ENCODE measurements around the gene CA12. TPM values are rescaled to one million over a fixed set of nuclear protein-coding genes. Genes with fewer than 3 reads are reported as not detected.

Gene CA12
- total and polyA plus RNA-seq, 2 donors (not counting 3 experiments of a cell fraction or from before 2014, with no cell fraction given): 1.1 to 5.9 TPM

GRCh38 chr15:63292771-63293170, 88.9 kb downstream of the CA12 start:
- intact Hi-C loops (cut with micrococcal nuclease): no loop called here
- H2AFZ ChIP-seq (ENCODE audit: low read depth, low read length): no peak overlapping the region
- H3K9me3 ChIP-seq (replicated peaks; ENCODE audit: control insufficient read depth, insufficient read depth, low read length): no peaks in the 10 kb centered on the region
- H3K4me3 ChIP-seq (replicated peaks in 1 of 3; ENCODE audit: insufficient read depth in 1 of 3, low read depth in 1 of 3, low read length in 3 of 3): no peak overlapping the region
- H3K79me2 ChIP-seq (ENCODE audit: control insufficient read depth, insufficient read depth, low read length): no peaks in the 10 kb centered on the region
- H3K36me3 ChIP-seq (ENCODE audit: control insufficient read depth in 2 of 2, extremely low read depth in 1 of 2, insufficient read depth in 2 of 2, low read length in 2 of 2): no peaks in the 10 kb centered on the region
- no peak for DNase-seq (ENCODE audit: low read depth, low spot score)
- ChIA-PET POLR2A (no interaction called here), CTCF (no interaction called here)
- no TSS peak for BruUV-seq (replicated peaks)
- no peaks in the 10 kb centered on the region for H3K9me1 ChIP-seq (replicated peaks; ENCODE audit: control insufficient read depth, extremely low read depth, insufficient read depth, low read length)
- H3K27me3 ChIP-seq (ENCODE audit: control insufficient read depth in 2 of 2, insufficient read depth in 2 of 2, low read length in 2 of 2): no peaks in the 10 kb centered on the region
- H3K27ac ChIP-seq (ENCODE audit: insufficient read depth, low read depth, low read length): no peak overlapping the region
- no peak overlapping the region for H3K4me2 ChIP-seq (ENCODE audit: insufficient read depth, low read length)
- FAIRE-seq: no peak
- TF ChIP-seq JUN (IDR thresholded peaks at IDR 0.05; ENCODE audit: borderline replicate concordance, insufficient read depth, insufficient read length, low read depth) (no peak), MYC (IDR thresholded peaks at IDR 0.05; ENCODE audit: low read depth, low read length) (no peak), POLR2A (IDR thresholded peaks at IDR 0.05; ENCODE audit: low read depth, low read length) (no peak), EZH2 (IDR thresholded peaks at IDR 0.05; ENCODE audit: borderline replicate concordance, low read depth, low read length, severe bottlenecking) (no peak)
- peaks cover 31% of the 10 kb centered on the region for H3K4me1 ChIP-seq (ENCODE audit: control insufficient read depth, extremely low read depth, insufficient read depth, low read length)
- H3K9ac ChIP-seq (replicated peaks; ENCODE audit: extremely low read depth, insufficient read depth, low read length): no peak overlapping the region
- dilution Hi-C loops (cut with MboI; ENCODE audit: extremely low pct_ligation_motif_present, low sequenced_read_pairs): no loop called here
- H4K20me1 ChIP-seq (replicated peaks; ENCODE audit: control insufficient read depth, extremely low read depth, insufficient read depth, low read length): no peaks in the 10 kb centered on the region

GRCh38 chr15:63292241-63292640, 89.4 kb downstream of the CA12 start:
- H3K4me3 ChIP-seq (replicated peaks in 1 of 3; ENCODE audit: insufficient read depth in 1 of 3, low read depth in 1 of 3, low read length in 3 of 3): no peak overlapping the region
- FAIRE-seq: no peak
- TF ChIP-seq CTCF (IDR thresholded peaks at IDR 0.05; ENCODE audit: extremely low read depth in 1 of 2, insufficient read depth in 1 of 2, low read depth in 1 of 2, low read length in 2 of 2) (no peak), POLR2A (IDR thresholded peaks at IDR 0.05; ENCODE audit: low read depth, low read length) (no peak), GATA2 (IDR thresholded peaks at IDR 0.05; ENCODE audit: insufficient read depth, insufficient read length, low read depth, low read length) (no peak), FOS (IDR thresholded peaks at IDR 0.05; ENCODE audit: borderline replicate concordance, insufficient read depth, low read length) (no peak)
- no peaks in the 10 kb centered on the region for H3K79me2 ChIP-seq (ENCODE audit: control insufficient read depth, insufficient read depth, low read length)
- no peaks in the 10 kb centered on the region for H3K9me1 ChIP-seq (replicated peaks; ENCODE audit: control insufficient read depth, extremely low read depth, insufficient read depth, low read length)
- H3K27me3 ChIP-seq (ENCODE audit: control insufficient read depth in 2 of 2, insufficient read depth in 2 of 2, low read length in 2 of 2): no peaks in the 10 kb centered on the region
- ChIA-PET POLR2A (interaction anchor here (1.1 kb wide), 1 partner anchor 110 kb away, joined by 4 read pairs; no protein-coding TSS in a partner anchor), CTCF (interaction anchor here (1.2 to 5.9 kb wide), 5 partner anchors 109 to 195 kb away, joined by 5 to 166 read pairs (median 23); no protein-coding TSS in a partner anchor)
- no TSS peak for BruUV-seq (replicated peaks)
- H2AFZ ChIP-seq (ENCODE audit: low read depth, low read length): no peak overlapping the region
- dilution Hi-C loops (cut with MboI; ENCODE audit: extremely low pct_ligation_motif_present, low sequenced_read_pairs) (no loop called here), intact Hi-C loops (cut with micrococcal nuclease) (no loop called here)
- no peaks in the 10 kb centered on the region for H3K9me3 ChIP-seq (replicated peaks; ENCODE audit: control insufficient read depth, insufficient read depth, low read length)
- no peak overlapping the region for H3K9ac ChIP-seq (replicated peaks; ENCODE audit: extremely low read depth, insufficient read depth, low read length)
- no peak for DNase-seq (ENCODE audit: low read depth, low spot score)
- no peaks in the 10 kb centered on the region for H3K36me3 ChIP-seq (ENCODE audit: control insufficient read depth in 2 of 2, extremely low read depth in 1 of 2, insufficient read depth in 2 of 2, low read length in 2 of 2)
- peak overlapping the region; percentile 96 for H3K27ac ChIP-seq (ENCODE audit: insufficient read depth, low read depth, low read length)
- H3K4me1 ChIP-seq (ENCODE audit: control insufficient read depth, extremely low read depth, insufficient read depth, low read length): peaks cover 37% of the 10 kb centered on the region
- no peaks in the 10 kb centered on the region for H4K20me1 ChIP-seq (replicated peaks; ENCODE audit: control insufficient read depth, extremely low read depth, insufficient read depth, low read length)
- H3K4me2 ChIP-seq (ENCODE audit: insufficient read depth, low read length): no peak overlapping the region

All from endothelial cell of umbilical vein (primary cell).